ENCODE data around the gene KNDC1. TPM values are rescaled to one million over a fixed set of nuclear protein-coding genes. Genes with fewer than 3 reads are reported as not detected.

Gene KNDC1
- total and polyA plus RNA-seq, 10 of the 15 experiments (the other 5 are each of a cell fraction or from before 2014, with no cell fraction given) = 0.03 to 0.11 (median 0.05) TPM; not detected in 7

DNA sequence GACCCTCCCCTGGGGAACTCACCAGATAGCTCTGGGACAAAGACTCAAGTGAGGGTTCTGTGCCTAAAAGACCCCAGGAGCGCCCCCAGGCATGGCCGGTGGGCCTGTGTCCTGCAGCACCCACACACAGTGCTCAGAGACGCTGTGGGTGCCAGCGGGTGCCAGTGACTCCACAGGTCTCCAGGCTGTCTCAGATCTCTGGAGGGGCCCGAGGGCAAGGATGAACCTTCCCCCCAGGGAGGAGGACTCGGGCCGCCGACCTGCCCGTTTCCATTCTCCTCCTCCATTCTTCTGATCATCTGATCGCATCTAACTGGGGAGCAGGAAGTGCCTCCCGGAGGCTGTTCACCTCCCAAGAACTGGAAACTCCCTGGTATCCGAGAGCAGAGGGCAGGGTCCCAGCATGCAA lies 115.7 kb downstream of the KNDC1 start (continued):
- TF ChIP-seq, protein P1, sequence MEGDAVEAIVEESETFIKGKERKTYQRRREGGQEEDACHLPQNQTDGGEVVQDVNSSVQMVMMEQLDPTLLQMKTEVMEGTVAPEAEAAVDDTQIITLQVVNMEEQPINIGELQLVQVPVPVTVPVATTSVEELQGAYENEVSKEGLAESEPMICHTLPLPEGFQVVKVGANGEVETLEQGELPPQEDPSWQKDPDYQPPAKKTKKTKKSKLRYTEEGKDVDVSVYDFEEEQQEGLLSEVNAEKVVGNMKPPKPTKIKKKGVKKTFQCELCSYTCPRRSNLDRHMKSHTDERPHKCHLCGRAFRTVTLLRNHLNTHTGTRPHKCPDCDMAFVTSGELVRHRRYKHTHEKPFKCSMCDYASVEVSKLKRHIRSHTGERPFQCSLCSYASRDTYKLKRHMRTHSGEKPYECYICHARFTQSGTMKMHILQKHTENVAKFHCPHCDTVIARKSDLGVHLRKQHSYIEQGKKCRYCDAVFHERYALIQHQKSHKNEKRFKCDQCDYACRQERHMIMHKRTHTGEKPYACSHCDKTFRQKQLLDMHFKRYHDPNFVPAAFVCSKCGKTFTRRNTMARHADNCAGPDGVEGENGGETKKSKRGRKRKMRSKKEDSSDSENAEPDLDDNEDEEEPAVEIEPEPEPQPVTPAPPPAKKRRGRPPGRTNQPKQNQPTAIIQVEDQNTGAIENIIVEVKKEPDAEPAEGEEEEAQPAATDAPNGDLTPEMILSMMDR (IDR thresholded peaks at IDR 0.05 in 2 of 3, conservative IDR thresholded peaks at IDR 0.05 in 1 of 3; ENCODE audit: control insufficient read depth in 2 of 3, extremely low read depth in 1 of 3, insufficient read depth in 1 of 3, low read depth in 3 of 3, low read length in 3 of 3) = peak; percentile 47 to 64 (median 59)
- TF ChIP-seq SPI1 (IDR thresholded peaks at IDR 0.05; ENCODE audit: borderline replicate concordance, insufficient read depth, low read depth, low read length) (peak; percentile 13; the same call in 1 of the 2 replicates), PAX8 (IDR thresholded peaks at IDR 0.05) (no peak), SIN3A (IDR thresholded peaks at IDR 0.05; ENCODE audit: low read depth, low read length) (0 out of 2 replicates have a peak, but pooled peaks have one; percentile 29), SMAD5 (IDR thresholded peaks at IDR 0.05; ENCODE audit: low read depth) (peak; percentile 12; the same call in 1 of the 2 replicates), IKZF2 (IDR thresholded peaks at IDR 0.05) (peak in 1 of 2 experiments; percentile 9; a peak in 1 of 4 replicates), TAF1 (IDR thresholded peaks at IDR 0.05; ENCODE audit: borderline replicate concordance, low read depth, low read length) (0 out of 2 replicates have a peak, but pooled peaks have one; percentile 13), RBBP5 (conservative IDR thresholded peaks at IDR 0.05) (no peak), RELA (IDR thresholded peaks at IDR 0.05; ENCODE audit: borderline replicate concordance, partially characterized antibody) (peak; percentile 27), RAD51 (IDR thresholded peaks at IDR 0.05) (no peak), TCF3 (IDR thresholded peaks at IDR 0.05; ENCODE audit: borderline replicate concordance, insufficient read depth, low read depth, low read length) (no peak), NFYA (IDR thresholded peaks at IDR 0.05; ENCODE audit: borderline replicate concordance, low read depth, low read length) (no peak), JUND (IDR thresholded peaks at IDR 0.05; ENCODE audit: low read depth, low read length) (no peak), RAD21 (IDR thresholded peaks at IDR 0.05; ENCODE audit: insufficient read depth, low read depth, low read length) (peak; percentile 19; the same call in 1 of the 2 replicates)

MicroRNA genes within 50 kb of the gene (microRNA counts, 767-probe panel; counts per million panel counts)
- 784 counts per million, percentile 18 among the panel's probes with 10 or more counts for microRNA hsa-miR-202-3p

Small RNAs within 50 kb of the gene (microRNA-seq; reads per million reads assigned to microRNA genes)
- gene MIR202 = not detected

Other genes with a start within 250 kb of the KNDC1 start
Only the 7 nearest of the 13 such genes appear.
- gene ADGRA1, start 72.3 kb upstream of the KNDC1 start, total RNA-seq (2014; rRNA removed) = not detected in 2 replicates
- gene ADGRA1, start 72.3 kb upstream of the KNDC1 start, total RNA-seq (2014; rRNA removed; fragmentation: Illumina TruSeq; extraction: Trizol) = not detected in 2 replicates
- gene ADGRA1, start 72.3 kb upstream of the KNDC1 start, total RNA-seq (2021) = not detected in 2 replicates
- not detected in 2 replicates for gene ADGRA1, start 72.3 kb upstream of the KNDC1 start, polyA plus RNA-seq (2011; rRNA removed)
- not detected in 2 replicates for gene ADGRA1, start 72.3 kb upstream of the KNDC1 start, polyA plus RNA-seq (2014; fragmentation: Illumina TruSeq; extraction: Trizol)
- gene ADGRA1, start 72.3 kb upstream of the KNDC1 start, polyA plus RNA-seq (2014; fragmentation: Nextera tagmentation; extraction: Ambion mirVana) = not detected
- gene ADGRA1, start 72.3 kb upstream of the KNDC1 start, polyA plus RNA-seq (2014; rRNA removed) = not detected in 2 replicates
- not detected for gene ADGRA1, start 72.3 kb upstream of the KNDC1 start, polyA plus RNA-seq (2016; fragmentation: Nextera tagmentation; extraction: Ambion mirVana)
- gene UTF1, start 70.0 kb downstream of the KNDC1 start, total RNA-seq (2014; rRNA removed) = not detected in 2 replicates
- gene UTF1, start 70.0 kb downstream of the KNDC1 start, total RNA-seq (2014; rRNA removed; fragmentation: Illumina TruSeq; extraction: Trizol) = not detected in 2 replicates
- not detected in 2 replicates for gene UTF1, start 70.0 kb downstream of the KNDC1 start, total RNA-seq (2021)
- gene UTF1, start 70.0 kb downstream of the KNDC1 start, polyA plus RNA-seq (2011; rRNA removed) = not detected in 2 replicates
- gene UTF1, start 70.0 kb downstream of the KNDC1 start, polyA plus RNA-seq (2014; fragmentation: Illumina TruSeq; extraction: Trizol) = not detected in 2 replicates
- gene UTF1, start 70.0 kb downstream of the KNDC1 start, polyA plus RNA-seq (2014; fragmentation: Nextera tagmentation; extraction: Ambion mirVana) = not detected
- gene UTF1, start 70.0 kb downstream of the KNDC1 start, polyA plus RNA-seq (2014; rRNA removed) = not detected in 2 replicates
- not detected for gene UTF1, start 70.0 kb downstream of the KNDC1 start, polyA plus RNA-seq (2016; fragmentation: Nextera tagmentation; extraction: Ambion mirVana)
- gene VENTX, start 77.6 kb downstream of the KNDC1 start, total RNA-seq (2014; rRNA removed) = not detected in 2 replicates
- gene VENTX, start 77.6 kb downstream of the KNDC1 start, total RNA-seq (2014; rRNA removed; fragmentation: Illumina TruSeq; extraction: Trizol) = not detected in 2 replicates
- not detected in 2 replicates for gene VENTX, start 77.6 kb downstream of the KNDC1 start, total RNA-seq (2021)
- not detected in 2 replicates for gene VENTX, start 77.6 kb downstream of the KNDC1 start, polyA plus RNA-seq (2011; rRNA removed)
- gene VENTX, start 77.6 kb downstream of the KNDC1 start, polyA plus RNA-seq (2014; fragmentation: Illumina TruSeq; extraction: Trizol) = not detected in 2 replicates
- not detected for gene VENTX, start 77.6 kb downstream of the KNDC1 start, polyA plus RNA-seq (2014; fragmentation: Nextera tagmentation; extraction: Ambion mirVana)
- not detected in 2 replicates for gene VENTX, start 77.6 kb downstream of the KNDC1 start, polyA plus RNA-seq (2014; rRNA removed)
- under 1 TPM in 1 of 2 experiments, not detected in 1; 0.05 TPM for gene VENTX, start 77.6 kb downstream of the KNDC1 start, polyA plus RNA-seq (2016; fragmentation: Nextera tagmentation; extraction: Ambion mirVana)
- 31.6 and 37.4 TPM in 2 replicates for gene ADAM8, start 116.6 kb downstream of the KNDC1 start, total RNA-seq (2014; rRNA removed)
- 13.0 and 13.2 TPM in 2 replicates for gene ADAM8, start 116.6 kb downstream of the KNDC1 start, total RNA-seq (2014; rRNA removed; fragmentation: Illumina TruSeq; extraction: Trizol)
- 86.1 and 92.7 TPM in 2 replicates for gene ADAM8, start 116.6 kb downstream of the KNDC1 start, total RNA-seq (2021)
- gene ADAM8, start 116.6 kb downstream of the KNDC1 start, polyA plus RNA-seq (2011; rRNA removed) = 5.3 and 15.1 TPM in 2 replicates
- gene ADAM8, start 116.6 kb downstream of the KNDC1 start, polyA plus RNA-seq (2014; fragmentation: Illumina TruSeq; extraction: Trizol) = 0.68 and 6.8 TPM in 2 replicates
- 1 to 10 TPM in 1 of 2 experiments, under 1 TPM in 1; 0.37 to 2.3 TPM for gene ADAM8, start 116.6 kb downstream of the KNDC1 start, polyA plus RNA-seq (2014; fragmentation: Nextera tagmentation; extraction: Ambion mirVana)
- 51.6 and 73.2 TPM in 2 replicates for gene ADAM8, start 116.6 kb downstream of the KNDC1 start, polyA plus RNA-seq (2014; rRNA removed)
- gene ADAM8, start 116.6 kb downstream of the KNDC1 start, polyA plus RNA-seq (2016; fragmentation: Nextera tagmentation; extraction: Ambion mirVana) = 10 to 100 TPM; 28.4 to 34.1 TPM
- 38.5 TPM in 2 replicates for gene TUBGCP2, start 148.7 kb downstream of the KNDC1 start, total RNA-seq (2014; rRNA removed)
- gene TUBGCP2, start 148.7 kb downstream of the KNDC1 start, total RNA-seq (2014; rRNA removed; fragmentation: Illumina TruSeq; extraction: Trizol) = 18.1 and 19.1 TPM in 2 replicates
- gene TUBGCP2, start 148.7 kb downstream of the KNDC1 start, total RNA-seq (2021) = 46.5 and 47.1 TPM in 2 replicates
- 23.7 and 35.8 TPM in 2 replicates for gene TUBGCP2, start 148.7 kb downstream of the KNDC1 start, polyA plus RNA-seq (2011; rRNA removed)
- gene TUBGCP2, start 148.7 kb downstream of the KNDC1 start, polyA plus RNA-seq (2014; fragmentation: Illumina TruSeq; extraction: Trizol) = 16.0 and 26.6 TPM in 2 replicates
- gene TUBGCP2, start 148.7 kb downstream of the KNDC1 start, polyA plus RNA-seq (2014; fragmentation: Nextera tagmentation; extraction: Ambion mirVana) = 10 to 100 TPM in 1 of 2 experiments, 1 to 10 TPM in 1; 4.8 to 11.6 TPM
- gene TUBGCP2, start 148.7 kb downstream of the KNDC1 start, polyA plus RNA-seq (2014; rRNA removed) = 33.6 and 36.2 TPM in 2 replicates
- gene TUBGCP2, start 148.7 kb downstream of the KNDC1 start, polyA plus RNA-seq (2016; fragmentation: Nextera tagmentation; extraction: Ambion mirVana) = 10 to 100 TPM; 36.4 to 37.7 TPM
- gene ZNF511, start 148.7 kb downstream of the KNDC1 start, total RNA-seq (2014; rRNA removed) = 21.0 and 21.3 TPM in 2 replicates
- 29.8 and 30.3 TPM in 2 replicates for gene ZNF511, start 148.7 kb downstream of the KNDC1 start, total RNA-seq (2014; rRNA removed; fragmentation: Illumina TruSeq; extraction: Trizol)
- gene ZNF511, start 148.7 kb downstream of the KNDC1 start, total RNA-seq (2021) = 50.3 and 57.1 TPM in 2 replicates
- 24.8 and 32.1 TPM in 2 replicates for gene ZNF511, start 148.7 kb downstream of the KNDC1 start, polyA plus RNA-seq (2011; rRNA removed)
- gene ZNF511, start 148.7 kb downstream of the KNDC1 start, polyA plus RNA-seq (2014; fragmentation: Illumina TruSeq; extraction: Trizol) = 12.0 and 31.8 TPM in 2 replicates
- 1 to 10 TPM in 1 of 2 experiments, under 1 TPM in 1; 0.58 to 6.0 TPM for gene ZNF511, start 148.7 kb downstream of the KNDC1 start, polyA plus RNA-seq (2014; fragmentation: Nextera tagmentation; extraction: Ambion mirVana)
- 49.0 and 54.9 TPM in 2 replicates for gene ZNF511, start 148.7 kb downstream of the KNDC1 start, polyA plus RNA-seq (2014; rRNA removed)
- 100 to 1,000 TPM; 110 TPM for gene ZNF511, start 148.7 kb downstream of the KNDC1 start, polyA plus RNA-seq (2016; fragmentation: Nextera tagmentation; extraction: Ambion mirVana)
- not detected in 2 replicates for gene CALY, start 176.7 kb downstream of the KNDC1 start, total RNA-seq (2014; rRNA removed)
- not detected in 2 replicates for gene CALY, start 176.7 kb downstream of the KNDC1 start, total RNA-seq (2014; rRNA removed; fragmentation: Illumina TruSeq; extraction: Trizol)
- gene CALY, start 176.7 kb downstream of the KNDC1 start, total RNA-seq (2021) = not detected in 2 replicates
- gene CALY, start 176.7 kb downstream of the KNDC1 start, polyA plus RNA-seq (2011; rRNA removed) = 0.07 TPM in 1 of 2 replicates, not detected in the other
- not detected in 2 replicates for gene CALY, start 176.7 kb downstream of the KNDC1 start, polyA plus RNA-seq (2014; fragmentation: Illumina TruSeq; extraction: Trizol)
- not detected for gene CALY, start 176.7 kb downstream of the KNDC1 start, polyA plus RNA-seq (2014; fragmentation: Nextera tagmentation; extraction: Ambion mirVana)
- not detected in 2 replicates for gene CALY, start 176.7 kb downstream of the KNDC1 start, polyA plus RNA-seq (2014; rRNA removed)
- not detected for gene CALY, start 176.7 kb downstream of the KNDC1 start, polyA plus RNA-seq (2016; fragmentation: Nextera tagmentation; extraction: Ambion mirVana)